WI38 (cell line): ENCODE results near the gene GRIK4.

Experiments
- H3K4me3 ChIP-seq: 2 replicates; pipeline ENCODE4 v1.5.1; 2011; ENCODE audit warnings: low read depth, mild to moderate bottlenecking, control low read depth, low read length
- CTCF ChIP-seq: IDR thresholded peaks from 2 replicates; pipeline ENCODE4 v1.5.1; 2012; ENCODE audit warnings: low read depth, mild to moderate bottlenecking, control low read depth, low read length

Gene GRIK4

DNA sequence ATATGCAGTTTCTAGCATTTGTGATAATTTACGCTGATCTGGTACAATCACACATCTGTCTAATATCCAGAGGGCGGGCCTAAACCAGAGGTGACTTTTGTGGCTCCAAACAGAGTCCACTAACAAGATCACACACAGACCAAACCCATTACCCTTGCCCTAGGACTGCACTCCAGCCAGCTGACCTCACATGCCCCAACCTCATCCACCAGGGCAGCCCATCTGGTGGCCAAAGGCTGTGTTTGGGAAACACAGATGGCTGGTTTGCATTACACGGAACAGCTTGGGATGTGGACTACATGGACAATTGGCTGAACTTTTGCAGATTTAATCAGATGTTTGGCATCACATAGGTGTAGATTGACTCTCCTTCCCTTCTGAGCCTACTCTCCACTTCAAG is 228.2 kb downstream of the GRIK4 start:
- no peak overlapping the region for H3K4me3 ChIP-seq
- no peak for TF ChIP-seq CTCF

- H3K4me3 ChIP-seq = no peak overlapping the region
- no peak for TF ChIP-seq CTCF
Observed at GRCh38 chr11:120740380-120740779, 228.8 kb downstream of the GRIK4 start.

DNA sequence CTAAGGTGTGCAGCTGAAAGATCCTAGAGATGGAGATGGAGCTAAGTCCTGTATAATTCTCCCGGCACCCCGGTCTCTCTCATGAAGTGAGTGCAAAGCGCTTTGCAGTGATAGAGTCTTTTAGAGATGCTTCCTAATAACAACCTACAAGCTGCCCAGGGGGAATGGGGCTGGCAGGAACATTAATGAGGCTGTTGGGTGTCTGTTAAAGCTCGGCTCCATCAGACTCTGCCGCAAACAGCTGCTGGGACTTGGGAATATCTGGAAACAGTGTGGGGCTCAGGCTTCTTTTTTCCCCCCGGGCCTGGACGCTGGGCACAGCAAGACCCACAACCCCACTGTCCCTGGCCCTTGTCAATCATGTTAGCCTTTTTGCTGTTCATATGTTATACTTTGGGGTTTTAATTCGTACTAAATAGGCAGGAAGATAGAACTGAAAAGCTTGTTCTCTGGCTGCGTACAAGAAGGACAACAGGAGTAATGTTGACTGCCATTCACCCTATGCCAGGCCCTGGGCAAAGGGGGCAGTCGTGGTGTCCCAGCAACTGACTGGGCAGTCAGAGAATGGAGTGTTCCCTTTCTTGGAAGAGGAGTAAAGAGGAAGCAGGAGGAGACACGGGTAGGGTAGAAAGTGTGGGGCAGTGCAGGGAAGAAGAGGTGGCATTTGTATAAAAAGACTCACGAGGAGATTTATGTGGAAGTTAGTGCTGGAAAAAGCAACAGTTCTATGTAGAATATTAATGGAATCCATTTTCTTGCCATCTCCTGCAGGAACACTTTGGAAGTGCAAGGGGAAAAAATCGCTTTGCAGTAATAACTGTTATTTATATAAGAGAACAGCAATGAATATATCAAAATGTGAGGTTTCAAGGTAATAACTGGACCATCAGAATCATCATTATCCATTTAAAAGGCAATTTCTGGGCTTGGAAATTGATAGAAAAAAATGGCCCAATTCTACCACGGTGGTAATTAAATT is 232.8 kb downstream of the GRIK4 start:
- no peak overlapping the region for H3K4me3 ChIP-seq
- TF ChIP-seq CTCF = no peak

GRCh38 chr11:120746376-120746775 is 234.8 kb downstream of the GRIK4 start:
- no peak for TF ChIP-seq CTCF
- no peak overlapping the region for H3K4me3 ChIP-seq

DNA sequence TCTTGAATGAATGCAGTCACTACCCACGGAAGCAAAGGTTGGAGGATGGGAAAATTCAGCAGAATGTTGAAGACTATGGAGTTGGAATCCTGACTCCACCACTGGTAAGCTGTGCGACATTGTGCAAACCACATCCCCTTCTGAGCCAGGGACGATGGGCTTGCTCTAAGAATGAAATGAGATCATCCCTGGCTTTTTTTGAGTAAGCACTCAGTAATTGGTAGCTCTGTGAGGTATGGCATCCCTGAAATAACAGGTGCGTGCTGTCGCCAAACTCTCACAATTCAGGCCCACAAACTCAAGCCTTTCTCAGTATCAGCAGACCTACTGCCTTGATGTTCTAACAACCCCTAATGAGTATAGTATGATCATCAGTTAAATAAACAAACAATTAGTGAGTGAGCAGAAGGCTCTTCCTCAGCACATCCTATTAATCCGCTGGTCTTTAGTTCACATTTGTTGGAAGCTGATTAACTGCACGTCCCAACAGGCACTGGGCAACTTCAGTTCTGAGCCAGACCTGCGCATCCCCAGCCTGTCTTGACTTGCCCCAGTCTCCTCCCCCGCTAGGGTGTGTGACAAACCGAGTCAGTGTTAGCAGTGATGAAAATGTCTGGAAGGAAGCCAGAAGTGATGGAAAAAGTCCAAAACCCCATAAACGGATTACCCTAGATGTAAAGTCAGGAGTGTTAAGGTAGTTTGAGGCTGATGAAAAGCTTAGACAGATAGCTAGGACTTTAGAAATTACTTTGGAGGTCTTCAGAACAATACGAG is 235.5 kb downstream of the GRIK4 start:
- no peak for TF ChIP-seq CTCF
- H3K4me3 ChIP-seq = no peak overlapping the region

- no peak for TF ChIP-seq CTCF
Observed at GRCh38 chr11:120747850-120748814, 236.6 kb downstream of the GRIK4 start.

More at GRCh38 chr11:120747850-120748814, 236.6 kb downstream of the GRIK4 start:
- H3K4me3 ChIP-seq = no peak overlapping the region
